GM21619 (cell line): ENCODE results near the gene CX3CL1.

Experiments
- ATAC-seq: cut with Tn5 transposase; IDR thresholded peaks from one replicate; pipeline ENCODE4 v1.9.1; 2021; ENCODE audit not compliant: unreplicated experiment

CX3CL1 gene

GRCh38 chr16:57403965-57404817 is 31.9 kb downstream of the CX3CL1 start, which contains the start of gene CCL17:
Gene CCL17 (plus strand): TSS chr16:57404767. CDS start chr16:57413933, 9,166 bp downstream.
- no peak for ATAC-seq

- no peak for ATAC-seq
Measured at GRCh38 chr16:57405097-57405496, 32.8 kb downstream of the CX3CL1 start.

DNA sequence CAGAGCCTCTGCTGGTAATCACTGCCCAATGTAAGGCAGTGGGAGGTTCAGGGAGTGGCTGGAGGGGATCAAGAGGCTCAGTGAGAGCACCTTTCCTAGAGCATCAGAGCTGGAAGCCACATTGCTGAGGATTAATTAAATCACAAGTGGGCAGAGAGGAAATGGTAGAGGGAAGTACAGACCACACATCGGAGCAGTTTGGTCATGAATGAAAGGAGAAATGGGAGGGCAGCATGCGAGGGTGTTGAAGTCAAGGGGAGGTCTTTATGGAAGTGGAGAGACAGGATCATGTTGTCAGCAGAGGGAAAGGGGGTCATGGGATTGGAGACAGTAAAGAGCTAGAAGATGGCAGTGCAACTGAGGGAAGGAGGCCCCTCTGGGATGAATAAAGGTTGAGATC is 34.6 kb downstream of the CX3CL1 start:
- no peak for ATAC-seq

DNA sequence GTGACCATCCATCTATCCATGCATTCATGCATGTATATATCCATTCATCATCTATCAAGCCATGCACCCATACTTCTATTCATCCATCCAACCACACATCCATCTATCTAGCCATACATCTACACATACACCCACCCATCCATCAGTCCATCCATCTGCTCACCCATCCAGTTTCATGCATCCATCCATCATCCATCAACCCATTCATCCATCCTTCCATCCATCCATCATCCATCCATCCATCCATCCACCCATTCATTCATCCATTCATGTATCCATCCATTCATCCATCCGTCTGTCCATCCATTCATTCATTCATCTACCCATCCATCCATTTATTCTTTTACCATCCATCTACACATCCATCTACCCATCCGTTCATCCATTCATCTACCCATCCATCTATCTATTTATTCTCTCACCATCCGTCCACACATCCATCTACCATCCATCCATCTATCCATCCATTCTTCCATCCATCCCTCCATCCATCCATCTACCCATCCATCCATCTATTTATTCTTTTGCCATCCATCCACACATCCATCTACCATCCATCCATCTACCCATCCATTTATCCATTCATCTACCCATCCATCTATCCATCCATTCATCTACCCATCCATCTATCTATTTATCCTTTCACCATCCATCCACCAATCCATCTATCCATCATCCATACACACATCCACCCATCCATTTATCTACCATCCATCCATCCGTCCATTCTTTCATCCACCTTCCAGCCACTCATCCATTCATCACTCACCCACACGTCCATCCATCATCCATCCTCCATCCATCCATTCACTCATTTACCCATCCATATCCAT is 35.4 kb downstream of the CX3CL1 start:
- ATAC-seq: no peak

GRCh38 chr16:57409065-57409464 is 36.8 kb downstream of the CX3CL1 start:
- ATAC-seq: no peak

DNA sequence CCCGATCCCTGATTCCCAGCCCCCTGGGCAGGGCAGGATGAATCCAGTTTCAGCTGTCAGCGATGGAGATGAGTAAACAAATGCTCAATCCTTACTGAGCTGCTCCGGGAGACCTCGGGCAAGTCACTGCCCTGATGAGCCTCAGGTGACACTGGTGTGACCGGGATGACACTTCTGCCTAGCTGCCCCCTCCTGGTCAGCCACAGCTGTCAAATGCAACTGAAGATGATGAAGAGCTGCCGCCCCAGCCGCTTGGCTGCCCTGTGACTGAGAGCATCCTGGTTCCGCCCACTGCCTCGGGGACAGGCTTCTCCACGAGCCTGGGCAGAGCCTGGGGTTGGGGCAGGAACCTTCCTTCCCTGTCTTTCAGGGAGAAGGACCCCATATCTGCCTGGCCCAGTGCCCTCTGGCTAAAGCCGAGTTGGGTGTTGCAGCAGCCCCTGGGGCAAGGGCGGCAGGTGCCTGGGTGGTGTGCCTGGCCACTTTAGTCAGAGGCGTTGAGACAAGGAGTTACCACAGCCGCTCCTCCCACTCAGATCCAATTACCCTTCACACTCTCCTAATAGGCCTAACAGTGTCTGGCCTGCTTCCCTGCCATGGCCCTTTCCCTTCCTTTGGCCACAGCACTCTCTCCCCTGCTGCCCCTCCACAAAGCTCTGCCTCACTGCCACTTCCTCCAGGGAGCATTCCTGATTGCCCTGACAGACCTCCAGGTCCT is 37.7 kb downstream of the CX3CL1 start:
- ATAC-seq: no peak

GRCh38 chr16:57411362-57411976 is 39.2 kb downstream of the CX3CL1 start:
- no peak for ATAC-seq

DNA sequence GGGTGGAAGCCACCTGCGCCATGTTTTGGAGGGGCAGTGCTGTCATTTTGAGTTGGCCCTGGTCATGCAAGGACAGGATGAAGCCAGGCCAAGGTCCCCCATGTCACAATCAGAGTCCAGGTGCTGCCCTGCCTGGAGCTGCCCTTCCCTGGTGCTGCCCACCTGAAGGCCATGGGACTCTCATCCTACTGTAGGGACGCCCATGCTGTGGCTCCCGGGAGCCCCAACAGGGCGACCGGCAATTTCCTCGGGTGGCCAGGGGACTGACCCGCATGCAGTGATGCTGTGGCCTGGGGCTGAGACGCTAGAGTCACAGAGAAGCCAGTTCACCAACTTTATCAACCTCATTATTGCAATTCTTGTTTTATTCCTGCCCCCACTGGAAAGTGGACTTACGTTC is 40.3 kb downstream of the CX3CL1 start:
- ATAC-seq: no peak

GRCh38 chr16:57413301-57413730 is 41.0 kb downstream of the CX3CL1 start:
- ATAC-seq: peak; percentile 61

DNA sequence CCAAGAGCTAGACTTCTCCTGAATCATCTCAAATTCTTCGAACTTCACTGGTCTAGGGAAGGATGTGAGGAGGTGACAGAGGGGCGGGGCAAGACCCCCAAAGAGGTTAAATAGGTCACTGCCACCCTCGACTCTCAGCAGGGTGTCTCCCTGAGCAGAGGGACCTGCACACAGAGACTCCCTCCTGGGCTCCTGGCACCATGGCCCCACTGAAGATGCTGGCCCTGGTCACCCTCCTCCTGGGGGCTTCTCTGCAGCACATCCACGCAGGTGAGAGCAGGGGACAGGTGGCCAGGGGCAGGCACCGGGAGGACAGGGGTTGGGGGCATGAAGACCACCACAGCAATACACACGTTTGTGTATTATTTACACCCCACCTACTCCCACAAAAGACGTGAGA is 41.4 kb downstream of the CX3CL1 start:
- no peak for ATAC-seq

- no peak for ATAC-seq
Measured at GRCh38 chr16:57416084-57416483, 43.8 kb downstream of the CX3CL1 start.

- ATAC-seq: no peak
Measured at GRCh38 chr16:57419506-57419905, 47.2 kb downstream of the CX3CL1 start.

- no peak for ATAC-seq
Measured at GRCh38 chr16:57422026-57422944, 50.0 kb downstream of the CX3CL1 start.

- ATAC-seq: no peak
Measured at GRCh38 chr16:57423152-57423551, 50.9 kb downstream of the CX3CL1 start.

GRCh38 chr16:57424583-57424982 is 52.3 kb downstream of the CX3CL1 start:
- no peak for ATAC-seq

DNA sequence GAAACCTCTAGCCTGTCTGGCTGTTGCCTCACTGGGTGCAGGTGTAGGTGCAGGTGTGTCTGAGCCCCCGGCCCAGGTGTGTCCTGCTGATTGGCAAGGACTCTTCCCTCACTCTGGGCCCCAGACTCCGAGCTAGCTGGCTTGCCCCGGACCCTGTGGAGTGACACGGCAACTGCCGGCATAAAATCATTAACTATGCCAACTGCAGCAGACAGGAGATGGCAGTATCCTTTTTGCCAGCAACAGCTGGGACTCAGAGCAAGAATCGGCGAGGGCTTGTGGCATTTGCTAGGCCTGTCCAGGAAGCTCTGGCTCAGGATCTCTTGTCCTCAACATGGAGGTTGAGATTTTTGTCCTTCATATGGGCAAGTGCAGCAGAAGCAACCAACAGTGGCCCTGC is 54.1 kb downstream of the CX3CL1 start:
- no peak for ATAC-seq

- no peak for ATAC-seq
Measured at GRCh38 chr16:57427307-57427706, 55.0 kb downstream of the CX3CL1 start.

- no peak for ATAC-seq
Measured at GRCh38 chr16:57427824-57428223, 55.5 kb downstream of the CX3CL1 start.

DNA sequence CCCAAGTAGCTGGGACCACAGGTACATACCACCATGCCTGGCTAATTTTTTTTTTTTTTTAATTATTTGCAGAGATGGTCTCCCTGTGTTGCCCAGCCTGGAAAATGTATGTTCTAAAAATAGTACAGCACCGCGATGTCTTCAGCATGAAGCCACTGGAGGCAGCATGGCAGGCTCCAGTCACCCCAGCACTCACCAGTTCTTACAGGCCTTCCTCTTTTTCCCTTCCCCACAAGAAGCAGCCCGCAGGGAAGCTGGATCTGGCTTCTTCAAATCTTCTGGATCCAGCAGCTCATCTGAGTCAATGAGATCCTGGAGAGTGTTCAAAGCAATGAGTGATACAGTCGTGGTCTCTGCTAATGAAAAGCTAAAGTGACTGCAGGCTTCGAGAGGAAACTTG is 58.7 kb downstream of the CX3CL1 start:
- no peak for ATAC-seq

GRCh38 chr16:57432505-57432904 is 60.2 kb downstream of the CX3CL1 start:
- no peak for ATAC-seq
